GM13977 (cell line): Measurements from ENCODE around the gene C3orf22.

Experiments used
- DNase-seq: peaks from one replicate; pipeline ENCODE4 v3.0.0; 2012; ENCODE audit warnings: low spot score
- in situ Hi-C: fragments of 300-500 bp; cut with MboI; formaldehyde crosslinking; loops from one replicate; pipeline ENCODE4 v1.12.0; 2022; ENCODE audit warnings: low sequenced_read_pairs, low pct_unique_long_range_greater_than_20kb, mixed read lengths, inconsistent platforms; ENCODE audit not compliant: unreplicated experiment
- TF ChIP-seq, protein P1 (sequence below): IDR thresholded peaks from 2 replicates; pipeline ENCODE4 v1.5.1; 2012; ENCODE audit warnings: mild to moderate bottlenecking, control low read depth; ENCODE audit not compliant: insufficient read depth; ENCODE audit errors: extremely low read depth, missing control alignments

The C3orf22 gene

DNA sequence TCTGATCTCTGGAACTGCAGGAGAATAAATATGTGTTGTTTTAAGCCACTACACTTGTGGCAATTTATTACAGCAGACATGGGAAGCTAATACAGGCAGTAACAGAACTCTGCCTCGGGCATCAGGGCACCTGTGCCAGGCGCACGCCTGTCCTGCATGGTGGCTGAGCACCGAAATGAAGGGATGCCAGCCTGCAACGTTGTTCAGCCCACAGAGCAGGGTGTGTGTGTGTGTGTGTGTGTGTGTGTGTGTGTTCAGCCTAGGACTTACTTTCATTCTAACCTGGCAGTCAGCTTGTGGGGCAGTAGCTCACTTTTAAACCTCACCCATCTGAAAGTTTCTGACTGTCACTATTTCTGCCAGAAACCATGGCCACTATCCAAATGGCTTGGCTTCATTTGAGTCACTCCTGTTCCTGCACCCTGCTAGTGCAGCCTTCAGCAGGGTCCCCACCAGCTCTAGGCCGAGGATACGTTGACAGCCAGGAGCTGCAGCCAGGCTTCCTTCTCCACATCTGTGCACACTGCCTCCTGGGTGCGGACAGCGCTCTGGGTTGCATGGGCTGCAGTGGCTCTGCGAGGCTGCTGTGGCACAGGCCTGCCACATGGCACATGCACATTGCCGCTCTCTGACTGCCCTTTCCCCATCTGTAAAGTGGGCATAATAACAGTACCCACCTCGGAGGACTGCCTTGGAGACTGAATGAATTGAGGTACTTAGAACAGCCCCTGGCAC lies 45.6 kb downstream of the C3orf22 start:
- TF ChIP-seq, protein P1, sequence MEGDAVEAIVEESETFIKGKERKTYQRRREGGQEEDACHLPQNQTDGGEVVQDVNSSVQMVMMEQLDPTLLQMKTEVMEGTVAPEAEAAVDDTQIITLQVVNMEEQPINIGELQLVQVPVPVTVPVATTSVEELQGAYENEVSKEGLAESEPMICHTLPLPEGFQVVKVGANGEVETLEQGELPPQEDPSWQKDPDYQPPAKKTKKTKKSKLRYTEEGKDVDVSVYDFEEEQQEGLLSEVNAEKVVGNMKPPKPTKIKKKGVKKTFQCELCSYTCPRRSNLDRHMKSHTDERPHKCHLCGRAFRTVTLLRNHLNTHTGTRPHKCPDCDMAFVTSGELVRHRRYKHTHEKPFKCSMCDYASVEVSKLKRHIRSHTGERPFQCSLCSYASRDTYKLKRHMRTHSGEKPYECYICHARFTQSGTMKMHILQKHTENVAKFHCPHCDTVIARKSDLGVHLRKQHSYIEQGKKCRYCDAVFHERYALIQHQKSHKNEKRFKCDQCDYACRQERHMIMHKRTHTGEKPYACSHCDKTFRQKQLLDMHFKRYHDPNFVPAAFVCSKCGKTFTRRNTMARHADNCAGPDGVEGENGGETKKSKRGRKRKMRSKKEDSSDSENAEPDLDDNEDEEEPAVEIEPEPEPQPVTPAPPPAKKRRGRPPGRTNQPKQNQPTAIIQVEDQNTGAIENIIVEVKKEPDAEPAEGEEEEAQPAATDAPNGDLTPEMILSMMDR: no peak
- no peak for DNase-seq
- in situ Hi-C loops: no loop called here

DNA sequence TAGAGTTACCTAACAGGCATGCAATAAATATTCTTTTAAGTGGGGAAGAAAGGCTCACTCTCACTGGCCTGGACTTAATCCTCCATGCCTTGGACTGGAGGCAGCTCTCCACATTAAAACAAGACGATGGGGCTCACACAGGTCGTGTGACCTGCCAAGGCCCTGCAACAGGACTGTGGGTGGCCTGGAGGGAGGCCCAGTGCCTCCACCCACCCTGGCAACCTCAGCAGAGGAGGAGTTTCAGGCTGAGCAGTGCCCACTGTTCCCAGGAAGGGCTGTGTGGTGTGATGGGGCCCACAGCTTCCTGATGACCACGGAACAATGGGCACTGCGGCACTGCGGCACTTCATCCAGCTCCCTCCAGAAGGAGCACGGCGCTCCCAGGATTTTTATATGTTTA lies 46.7 kb downstream of the C3orf22 start:
- in situ Hi-C loops: no loop called here
- TF ChIP-seq, protein P1: no peak
- no peak for DNase-seq

DNA sequence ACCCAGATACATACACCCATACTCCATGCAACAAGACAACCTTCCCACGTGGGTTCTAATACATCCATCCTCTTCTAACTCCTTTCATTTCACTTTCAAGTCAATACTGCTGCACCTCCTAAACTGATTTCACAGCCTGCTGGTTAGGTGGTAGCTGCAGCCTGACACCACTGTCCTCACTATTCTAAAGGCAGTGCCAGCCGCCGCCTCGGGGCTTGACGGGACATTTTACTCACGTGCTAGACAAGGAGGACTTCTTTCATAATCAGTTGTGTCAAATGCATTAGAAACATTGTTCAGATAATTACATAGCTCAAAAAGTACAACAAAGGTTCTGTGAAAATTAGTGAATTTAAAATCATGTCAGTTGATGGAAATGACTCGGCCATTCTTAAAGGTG lies 47.4 kb downstream of the C3orf22 start:
- TF ChIP-seq, protein P1: no peak
- no peak for DNase-seq
- in situ Hi-C loops: no loop called here

DNA sequence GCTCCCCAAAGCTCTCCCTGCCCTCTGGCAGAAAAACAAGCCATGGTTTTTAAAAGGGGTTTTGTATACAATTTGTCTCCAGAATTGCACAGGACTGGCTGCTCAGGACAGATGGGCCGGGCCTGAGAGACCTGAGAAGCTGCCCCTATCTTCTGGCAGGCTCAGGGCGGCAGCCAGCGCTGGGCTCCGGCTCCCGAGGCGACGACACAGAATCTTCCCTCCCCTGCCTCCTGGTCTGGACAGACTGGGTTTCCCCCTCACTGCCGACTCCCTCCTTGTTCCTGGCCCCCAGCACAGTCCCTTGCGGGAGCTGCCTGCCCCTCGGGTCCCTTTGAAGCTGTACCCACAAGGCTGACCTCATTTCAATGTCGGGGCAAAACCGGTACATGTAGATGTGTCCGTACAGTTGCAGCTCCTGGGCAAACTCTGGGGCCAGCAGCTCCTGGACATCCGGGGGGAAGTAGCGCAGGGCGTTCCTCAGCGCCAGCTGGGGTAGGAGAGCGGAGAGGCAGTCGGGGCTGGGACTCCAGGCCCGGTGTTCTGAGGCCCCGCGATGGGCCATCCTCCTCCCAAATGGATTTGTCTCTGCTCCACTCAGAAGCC lies 48.3 kb downstream of the C3orf22 start:
- TF ChIP-seq, protein P1: no peak
- in situ Hi-C loops: no loop called here
- DNase-seq: no peak

DNA sequence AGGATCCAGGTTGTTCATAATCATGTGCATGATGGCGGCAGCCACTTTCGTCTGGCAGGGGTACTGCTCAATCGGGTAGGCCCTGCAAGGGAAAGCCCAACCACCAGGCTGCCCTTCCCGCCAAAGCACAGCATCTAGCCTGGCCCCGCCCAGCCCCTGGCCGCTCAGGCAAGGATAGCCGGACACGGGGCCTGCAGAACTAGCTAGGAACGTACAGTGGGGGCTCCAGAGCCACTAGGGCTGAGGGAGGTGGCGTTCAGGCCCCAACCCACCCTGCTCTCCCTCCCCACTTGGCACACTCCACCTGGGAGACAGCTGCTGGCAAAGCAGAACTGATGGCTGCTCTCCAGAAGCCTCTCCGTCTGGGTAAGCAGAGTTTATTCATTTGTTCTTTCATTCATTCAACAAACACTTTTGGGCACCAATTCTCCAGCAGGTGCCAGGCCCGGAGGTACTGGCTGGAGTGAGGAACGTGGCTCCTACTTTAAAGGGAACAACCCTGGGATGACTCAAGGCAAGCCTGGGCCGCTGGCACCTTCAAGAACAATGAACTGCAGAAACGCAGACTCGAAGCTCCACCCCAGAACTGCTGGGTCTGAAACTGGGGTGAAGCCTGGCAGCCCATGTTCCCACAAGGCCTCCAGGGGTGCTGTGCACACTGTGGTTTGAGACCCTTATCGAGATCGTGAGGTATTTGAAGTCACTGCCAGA lies 49.0 kb downstream of the C3orf22 start:
- no peak for DNase-seq
- TF ChIP-seq, protein P1: no peak
- in situ Hi-C loops: no loop called here

DNA sequence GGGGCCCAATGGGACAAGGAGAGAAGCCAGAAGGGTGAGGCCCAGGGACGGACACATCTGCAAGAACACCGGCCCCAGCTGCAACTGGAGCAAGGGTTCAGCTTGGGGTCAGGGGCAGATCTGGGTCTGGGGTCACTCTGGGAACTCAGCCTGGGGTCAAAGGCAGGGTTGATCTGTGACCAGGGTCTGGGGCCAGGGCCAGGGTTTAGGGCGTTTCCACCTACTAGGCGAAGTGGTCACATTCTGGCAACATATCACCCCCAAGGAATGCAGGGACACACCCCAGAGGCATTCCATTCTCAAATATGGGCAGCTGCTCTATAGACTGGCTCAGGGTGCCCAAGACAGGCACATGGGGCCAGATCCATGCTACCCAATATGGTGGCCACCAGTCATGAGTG lies 50.2 kb downstream of the C3orf22 start:
- in situ Hi-C loops: no loop called here
- TF ChIP-seq, protein P1: no peak
- no peak for DNase-seq
